Measurements from ENCODE around the gene TIGD1. TPM values are rescaled to one million over a fixed set of nuclear protein-coding genes. Genes with fewer than 3 reads are reported as not detected.

The TIGD1 gene
- total RNA-seq, 1 experiment from 2014 or later: 9.8 TPM

- ChIA-PET POLR2A (ENCODE audit: low non-redundant PET) (no interaction called here), CTCF (no interaction called here)
- H3K27me3 ChIP-seq (replicated peaks; ENCODE audit: insufficient read depth, low read depth, low read length, poor library complexity): no peaks in the 10 kb centered on the region
- intact Hi-C loops (cut with micrococcal nuclease; ENCODE audit: unreplicated experiment): no loop called here
- no peaks in the 10 kb centered on the region for H3K4me1 ChIP-seq (ENCODE audit: insufficient read depth, low read length, poor library complexity, severe bottlenecking)
- DNase-seq (ENCODE audit: low spot score): no peak
- TF ChIP-seq CTCF (conservative IDR thresholded peaks at IDR 0.05; ENCODE audit: low read depth, low read length) (no peak), EZH2 (IDR thresholded peaks at IDR 0.05; ENCODE audit: borderline replicate concordance, low read depth, low read length, poor library complexity, severe bottlenecking) (no peak)
- BruUV-seq (replicated peaks): no TSS peak
- H3K27ac ChIP-seq (ENCODE audit: low read depth, low read length, poor library complexity, severe bottlenecking): no peak overlapping the region
- no peaks in the 10 kb centered on the region for H3K9me3 ChIP-seq (ENCODE audit: low read depth, low read length, poor library complexity, severe bottlenecking)
- H3K4me3 ChIP-seq (ENCODE audit: low read depth, low read length, poor library complexity, severe bottlenecking): no peak overlapping the region
- no peaks in the 10 kb centered on the region for H3K36me3 ChIP-seq (ENCODE audit: insufficient read depth, low read length, poor library complexity, severe bottlenecking)
Measured at GRCh38 chr2:232593982-232594381, 43.6 kb upstream of the TIGD1 start.

GRCh38 chr2:232592772-232593395 is 42.5 kb upstream of the TIGD1 start:
- Histone ChIP-seq H3K4me3 (ENCODE audit: low read depth, low read length, poor library complexity, severe bottlenecking) (no peak overlapping the region), H3K27me3 (replicated peaks; ENCODE audit: insufficient read depth, low read depth, low read length, poor library complexity) (no peaks in the 10 kb centered on the region), H3K27ac (ENCODE audit: low read depth, low read length, poor library complexity, severe bottlenecking) (no peak overlapping the region), H3K4me1 (ENCODE audit: insufficient read depth, low read length, poor library complexity, severe bottlenecking) (no peaks in the 10 kb centered on the region), H3K36me3 (ENCODE audit: insufficient read depth, low read length, poor library complexity, severe bottlenecking) (no peaks in the 10 kb centered on the region), H3K9me3 (ENCODE audit: low read depth, low read length, poor library complexity, severe bottlenecking) (no peaks in the 10 kb centered on the region)
- BruUV-seq (replicated peaks): no TSS peak
- ChIA-PET POLR2A (ENCODE audit: low non-redundant PET) (no interaction called here), CTCF (no interaction called here)
- intact Hi-C loops (cut with micrococcal nuclease; ENCODE audit: unreplicated experiment): no loop called here
- no peak for DNase-seq (ENCODE audit: low spot score)
- no peak for TF ChIP-seq CTCF (conservative IDR thresholded peaks at IDR 0.05; ENCODE audit: low read depth, low read length)
- no peak for TF ChIP-seq EZH2 (IDR thresholded peaks at IDR 0.05; ENCODE audit: borderline replicate concordance, low read depth, low read length, poor library complexity, severe bottlenecking)

- H3K27ac ChIP-seq (ENCODE audit: low read depth, low read length, poor library complexity, severe bottlenecking): no peak overlapping the region
- no peaks in the 10 kb centered on the region for H3K27me3 ChIP-seq (replicated peaks; ENCODE audit: insufficient read depth, low read depth, low read length, poor library complexity)
- DNase-seq (ENCODE audit: low spot score): no peak
- no TSS peak for BruUV-seq (replicated peaks)
- intact Hi-C loops (cut with micrococcal nuclease; ENCODE audit: unreplicated experiment): no loop called here
- no peaks in the 10 kb centered on the region for H3K36me3 ChIP-seq (ENCODE audit: insufficient read depth, low read length, poor library complexity, severe bottlenecking)
- H3K9me3 ChIP-seq (ENCODE audit: low read depth, low read length, poor library complexity, severe bottlenecking): no peaks in the 10 kb centered on the region
- H3K4me1 ChIP-seq (ENCODE audit: insufficient read depth, low read length, poor library complexity, severe bottlenecking): no peaks in the 10 kb centered on the region
- POLR2A ChIA-PET (ENCODE audit: low non-redundant PET): no interaction called here
- no peak overlapping the region for H3K4me3 ChIP-seq (ENCODE audit: low read depth, low read length, poor library complexity, severe bottlenecking)
- CTCF ChIA-PET: no interaction called here
- no peak for TF ChIP-seq CTCF (conservative IDR thresholded peaks at IDR 0.05; ENCODE audit: low read depth, low read length)
Measured at GRCh38 chr2:232588680-232589585, 38.6 kb upstream of the TIGD1 start.
